Measurements from ENCODE around the gene OSBPL3. TPM values are rescaled to one million over a fixed set of nuclear protein-coding genes. Genes with fewer than 3 reads are reported as not detected.

Gene OSBPL3
- total RNA-seq, 1 donor from 2014 or later = 90.6 TPM

GRCh38 chr7:24755541-24756407 lies 224.2 kb downstream of the OSBPL3 start:
- H3K27me3 Mint-ChIP-seq (ENCODE audit: insufficient read depth) = peaks cover 37% of the 10 kb centered on the region
- peak overlapping the region; percentile 84 for H3K27ac Mint-ChIP-seq
- peak; percentile 17 for DNase-seq (ENCODE audit: low spot score)
- peaks cover 38% of the 10 kb centered on the region for H3K4me1 Mint-ChIP-seq (ENCODE audit: low read depth)
- peaks cover 7% of the 10 kb centered on the region for H3K36me3 Mint-ChIP-seq (ENCODE audit: low read depth)
- H3K9me3 Mint-ChIP-seq = no peaks in the 10 kb centered on the region
- peak overlapping the region; percentile 91 for H3K4me3 Mint-ChIP-seq
- intact Hi-C loops (cut with micrococcal nuclease) = loop anchor here (1.0 to 10.0 kb wide), 16 partner anchors 28 to 1573 kb away; partner anchors contain the start of genes NUP42, OSBPL3 and TRA2A

- Mint-ChIP-seq H3K4me3 (peak overlapping the region; percentile 91), H3K27me3 (ENCODE audit: insufficient read depth) (peaks cover 30% of the 10 kb centered on the region), H3K36me3 (ENCODE audit: low read depth) (peaks cover 7% of the 10 kb centered on the region), H3K4me1 (ENCODE audit: low read depth) (peaks cover 38% of the 10 kb centered on the region), H3K27ac (peak overlapping the region; percentile 84), H3K9me3 (no peaks in the 10 kb centered on the region)
- intact Hi-C loops (cut with micrococcal nuclease) = loop anchor here (1.0 to 10.0 kb wide), 12 partner anchors 28 to 1223 kb away; partner anchors contain the start of gene TRA2A
- no peak for DNase-seq (ENCODE audit: low spot score)
Observed at GRCh38 chr7:24754906-24755506, 225.0 kb downstream of the OSBPL3 start.

GRCh38 chr7:24752073-24752800 lies 227.7 kb downstream of the OSBPL3 start:
- peaks cover 5% of the 10 kb centered on the region for H3K36me3 Mint-ChIP-seq (ENCODE audit: low read depth)
- H3K4me1 Mint-ChIP-seq (ENCODE audit: low read depth) = peaks cover 26% of the 10 kb centered on the region
- no peak overlapping the region for H3K4me3 Mint-ChIP-seq
- intact Hi-C loops (cut with micrococcal nuclease) = loop anchor here (10.0 kb wide), 1 partner anchor 857 kb away; no protein-coding TSS in a partner anchor
- DNase-seq (ENCODE audit: low spot score) = no peak
- H3K9me3 Mint-ChIP-seq = no peaks in the 10 kb centered on the region
- H3K27me3 Mint-ChIP-seq (ENCODE audit: insufficient read depth) = peaks cover 10% of the 10 kb centered on the region
- H3K27ac Mint-ChIP-seq = no peak overlapping the region

GRCh38 chr7:24751484-24751883 lies 228.5 kb downstream of the OSBPL3 start:
- H3K4me3 Mint-ChIP-seq = no peak overlapping the region
- no peaks in the 10 kb centered on the region for H3K9me3 Mint-ChIP-seq
- peaks cover 5% of the 10 kb centered on the region for H3K36me3 Mint-ChIP-seq (ENCODE audit: low read depth)
- peaks cover 23% of the 10 kb centered on the region for H3K4me1 Mint-ChIP-seq (ENCODE audit: low read depth)
- H3K27ac Mint-ChIP-seq = no peak overlapping the region
- intact Hi-C loops (cut with micrococcal nuclease) = loop anchor here (10.0 kb wide), 1 partner anchor 857 kb away; no protein-coding TSS in a partner anchor
- peaks cover 7% of the 10 kb centered on the region for H3K27me3 Mint-ChIP-seq (ENCODE audit: insufficient read depth)
- no peak for DNase-seq (ENCODE audit: low spot score)

- Mint-ChIP-seq H3K4me1 (ENCODE audit: low read depth) (peaks cover 13% of the 10 kb centered on the region), H3K27ac (no peak overlapping the region), H3K27me3 (ENCODE audit: insufficient read depth) (peaks cover 7% of the 10 kb centered on the region), H3K36me3 (ENCODE audit: low read depth) (peaks cover 5% of the 10 kb centered on the region), H3K9me3 (no peaks in the 10 kb centered on the region), H3K4me3 (no peak overlapping the region)
- DNase-seq (ENCODE audit: low spot score) = no peak
- intact Hi-C loops (cut with micrococcal nuclease) = loop anchor here (10.0 kb wide), 1 partner anchor 856 kb away; no protein-coding TSS in a partner anchor
Observed at GRCh38 chr7:24750441-24751055, 229.4 kb downstream of the OSBPL3 start.

GRCh38 chr7:24748521-24748920 lies 231.5 kb downstream of the OSBPL3 start:
- Mint-ChIP-seq H3K9me3 (no peaks in the 10 kb centered on the region), H3K27ac (no peak overlapping the region), H3K4me1 (ENCODE audit: low read depth) (no peaks in the 10 kb centered on the region), H3K27me3 (ENCODE audit: insufficient read depth) (peaks cover 5% of the 10 kb centered on the region), H3K4me3 (no peak overlapping the region), H3K36me3 (ENCODE audit: low read depth) (peaks cover under 1% of the 10 kb centered on the region)
- intact Hi-C loops (cut with micrococcal nuclease) = no loop called here
- DNase-seq (ENCODE audit: low spot score) = no peak

Other genes starting within 250 kb of the OSBPL3 start
- gene GSDME, start 222.7 kb downstream of the OSBPL3 start, total RNA-seq = 10.6 and 11.0 TPM in 2 replicates
- 280 TPM in 2 replicates for gene CYCS, start 145.1 kb upstream of the OSBPL3 start, total RNA-seq
- not detected in 2 replicates for gene NPVF, start 248.3 kb upstream of the OSBPL3 start, total RNA-seq

All from activated T-helper 1 cell treated with anti-CD3 and anti-CD28 coated beads, Interleukin-12 subunit alpha, Interleukin-12 subunit beta, Interleukin-2, Interleukin-4 antibody, amounts not matched to agents 30 ng/mL and 10 ng/mL and 1 ng/mL, durations not matched to agents 14 hours and 24 hours and 36 hours (primary cell).